Upper lobe of left lung (tissue), 6 donors: ENCODE data around the gene MGLL. TPM values are rescaled to one million over a fixed set of nuclear protein-coding genes. Genes with fewer than 3 reads are reported as not detected.

ENCODE experiments used
- ATAC-seq, 2 donors: fragments of 200-7000 bp; cut with Tn5 transposase; one replicate each; pipeline ENCODE4 v1.9.1; 2022; ENCODE audit warnings: mild to moderate bottlenecking in 2 of 2, moderate library complexity in 2 of 2; ENCODE audit not compliant: low FRiP score in 2 of 2
- DNase-seq, 2 donors: peaks; one replicate each; pipeline ENCODE4 v3.0.0-alpha.2; 2019 to 2020
- H3K27ac ChIP-seq, 4 donors: fragments of 200-600 bp; sonication (generic); one replicate each; pipeline ENCODE4 v1.5.1; 2016 to 2019
- H3K27me3 ChIP-seq, 4 donors: fragments of 200-600 bp; sonication (generic); one replicate each; pipeline ENCODE4 v1.5.1; 2017 to 2019
- H3K36me3 ChIP-seq, 4 donors: fragments of 200-600 bp; sonication (generic); one replicate each; pipeline ENCODE4 v1.5.1; 2016 to 2019
- H3K4me1 ChIP-seq, 4 donors: fragments of 200-600 bp; sonication (generic); one replicate each; pipeline ENCODE4 v1.5.1; 2018 to 2019
- H3K4me3 ChIP-seq, 4 donors: fragments of 200-600 bp; sonication (generic); one replicate each; pipeline ENCODE4 v1.5.1; 2017 to 2019; ENCODE audit warnings: mild to moderate bottlenecking in 2 of 4, moderate library complexity in 1 of 4
- H3K9me3 ChIP-seq, 4 donors: fragments of 200-600 bp; sonication (generic); one replicate each; pipeline ENCODE4 v1.5.1; 2018 to 2019
- EP300 ChIP-seq, 4 donors: sonication (generic); formaldehyde crosslinking; IDR thresholded peaks; one replicate each; pipeline ENCODE4 v1.5.1; 2017; ENCODE audit warnings: antibody characterized with exemption in 4 of 4, control low read depth in 2 of 4
- POLR2A ChIP-seq, 4 donors: fragments of 450-650 bp; IDR thresholded peaks; one replicate each; pipeline ENCODE4 v1.5.1; 2016 to 2017; ENCODE audit warnings: antibody characterized with exemption in 4 of 4, mild to moderate bottlenecking in 2 of 4
- POLR2AphosphoS5 ChIP-seq, 2 donors: sonication (generic); formaldehyde crosslinking; IDR thresholded peaks; one replicate each; pipeline ENCODE4 v1.5.1; 2017; ENCODE audit warnings: antibody characterized with exemption in 2 of 2
- WGBS, 2 donors: methylation state at CpG; one replicate each; pipeline ENCODE4 v1.1.5; 2017 to 2018; 5-methylcytosine and 5-hydroxymethylcytosine counted together
- total RNA-seq, 6 donors: library from RNA; depleted of rRNA in 4 of 6; stranded (reverse); fragments of >200 nt in 4 of 6; gene quantifications; one replicate each; pipeline versions ENCODE4 v1.1.0 to v1.2.1, GENCODE V29; 2016 to 2021
- TF ChIP-seq, protein P1 (sequence below), 6 experiments: fragments of 450-650 bp in 4 of 6; fragments of 200-600 bp in 2 of 6; sonication (generic) in 2 of 6; IDR thresholded peaks; one replicate each; pipeline ENCODE4 v1.5.1; 2016 to 2019; ENCODE audit warnings: antibody characterized with exemption in 6 of 6
- donor health status: DM: no; HTN: no; CAD: no; lungs with moderate emphysema.
- donor health status: DM: no; HTN: yes; CAD: no; lungs with severe emphysema.

MGLL gene
- total RNA-seq, 6 donors from 2014 or later: 128 to 253 (median 190) TPM

DNA sequence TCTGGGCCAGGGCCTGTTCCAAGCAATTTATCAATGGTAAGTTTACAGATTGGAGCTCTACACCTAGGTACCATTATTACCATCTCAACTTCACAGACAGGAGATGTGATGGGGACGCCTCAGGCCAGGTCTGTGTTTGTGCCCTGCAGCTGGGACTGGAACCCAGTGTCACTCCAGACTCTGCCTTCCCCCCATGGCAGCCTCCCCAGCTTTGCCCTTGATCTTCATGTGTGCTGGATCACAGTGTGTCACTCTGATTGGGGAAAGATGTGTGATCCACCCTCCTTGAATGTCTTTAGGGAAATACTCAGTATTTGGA is 59.6 kb downstream of the MGLL start:
- Histone ChIP-seq H3K9me3 (no peaks in the 10 kb centered on the region), H3K36me3 (no peaks in the 10 kb centered on the region), H3K27ac (peak overlapping the region in 3 of 4 donors; percentile 80 to 90 (median 82)), H3K27me3 (no peaks in the 10 kb centered on the region), H3K4me1 (peaks cover 34 to 42% (median 36%) of the 10 kb centered on the region in 4 donors), H3K4me3 (no peak overlapping the region)
- TF ChIP-seq, protein P1, sequence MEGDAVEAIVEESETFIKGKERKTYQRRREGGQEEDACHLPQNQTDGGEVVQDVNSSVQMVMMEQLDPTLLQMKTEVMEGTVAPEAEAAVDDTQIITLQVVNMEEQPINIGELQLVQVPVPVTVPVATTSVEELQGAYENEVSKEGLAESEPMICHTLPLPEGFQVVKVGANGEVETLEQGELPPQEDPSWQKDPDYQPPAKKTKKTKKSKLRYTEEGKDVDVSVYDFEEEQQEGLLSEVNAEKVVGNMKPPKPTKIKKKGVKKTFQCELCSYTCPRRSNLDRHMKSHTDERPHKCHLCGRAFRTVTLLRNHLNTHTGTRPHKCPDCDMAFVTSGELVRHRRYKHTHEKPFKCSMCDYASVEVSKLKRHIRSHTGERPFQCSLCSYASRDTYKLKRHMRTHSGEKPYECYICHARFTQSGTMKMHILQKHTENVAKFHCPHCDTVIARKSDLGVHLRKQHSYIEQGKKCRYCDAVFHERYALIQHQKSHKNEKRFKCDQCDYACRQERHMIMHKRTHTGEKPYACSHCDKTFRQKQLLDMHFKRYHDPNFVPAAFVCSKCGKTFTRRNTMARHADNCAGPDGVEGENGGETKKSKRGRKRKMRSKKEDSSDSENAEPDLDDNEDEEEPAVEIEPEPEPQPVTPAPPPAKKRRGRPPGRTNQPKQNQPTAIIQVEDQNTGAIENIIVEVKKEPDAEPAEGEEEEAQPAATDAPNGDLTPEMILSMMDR (IDR thresholded peaks at IDR 0.05): no peak
- TF ChIP-seq POLR2AphosphoS5 (IDR thresholded peaks at IDR 0.05) (no peak), EP300 (IDR thresholded peaks at IDR 0.05) (no peak), POLR2A (IDR thresholded peaks at IDR 0.05) (no peak)
- DNase-seq (no peak), ATAC-seq (no peak)
- WGBS, 2 donors: 73% methylated on average over 1 of the region's 1 CpG; no CpG with 5 or more reads in 1 of the 2 donors

GRCh38 chr3:127762077-127762786 is 60.1 kb downstream of the MGLL start:
- TF ChIP-seq EP300 (IDR thresholded peaks at IDR 0.05): peak in 1 of 4 donors; percentile 80
- TF ChIP-seq, protein P1 (IDR thresholded peaks at IDR 0.05): no peak
- peak in 1 of 2 donors; percentile 33 for TF ChIP-seq POLR2AphosphoS5 (IDR thresholded peaks at IDR 0.05)
- TF ChIP-seq POLR2A (IDR thresholded peaks at IDR 0.05): peak in 1 of 4 donors; percentile 17
- Histone ChIP-seq H3K9me3 (no peaks in the 10 kb centered on the region), H3K27me3 (no peaks in the 10 kb centered on the region), H3K27ac (peak overlapping the region; percentile 77 to 90 (median 81)), H3K36me3 (no peaks in the 10 kb centered on the region), H3K4me3 (peak overlapping the region in 3 of 4 donors; percentile 14 to 38 (median 34)), H3K4me1 (peaks cover 34 to 42% (median 36%) of the 10 kb centered on the region in 4 donors)
- WGBS, 2 donors: 17 to 20% methylated on average over 15 of the region's 15 CpGs
- peak; percentile 41 to 84 for ATAC-seq
- DNase-seq: peak in 1 of 2 donors; percentile 86

DNA sequence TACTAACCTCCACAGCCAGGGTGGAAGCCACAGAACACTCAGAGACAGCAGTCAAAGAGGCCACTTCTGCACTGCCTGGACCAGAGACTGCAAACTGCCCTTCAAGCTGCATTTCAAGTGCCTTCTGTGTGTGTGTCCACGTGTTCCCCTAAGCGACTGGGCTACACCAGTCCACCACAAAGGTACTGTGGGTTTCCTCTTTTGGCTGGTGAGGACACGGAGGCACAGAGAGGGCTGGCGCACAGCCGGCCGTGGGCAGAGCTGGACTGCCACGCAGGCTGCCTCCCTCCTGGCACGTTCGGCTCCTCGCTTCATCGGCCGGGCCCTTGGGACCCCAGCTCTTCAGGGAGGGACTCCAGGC is 60.9 kb downstream of the MGLL start:
- peaks cover 34 to 42% (median 36%) of the 10 kb centered on the region in 4 donors for H3K4me1 ChIP-seq
- 50% methylated on average over 12 of the region's 12 CpGs; no CpG with 5 or more reads in 1 of the 2 donors for WGBS, 2 donors
- H3K27me3 ChIP-seq: no peaks in the 10 kb centered on the region
- DNase-seq (peak; percentile 86 to 92), ATAC-seq (peak; percentile 70 to 91)
- peak overlapping the region; percentile 77 to 90 (median 81) for H3K27ac ChIP-seq
- TF ChIP-seq POLR2A (IDR thresholded peaks at IDR 0.05) (peak in 2 of 4 donors; percentile 15 to 66), POLR2AphosphoS5 (IDR thresholded peaks at IDR 0.05) (peak in 1 of 2 donors; percentile 64), EP300 (IDR thresholded peaks at IDR 0.05) (no peak)
- TF ChIP-seq, protein P1 (IDR thresholded peaks at IDR 0.05): peak; percentile 24 to 77 (median 52)
- peak overlapping the region in 3 of 4 donors; percentile 14 to 38 (median 34) for H3K4me3 ChIP-seq
- no peaks in the 10 kb centered on the region for H3K9me3 ChIP-seq
- no peaks in the 10 kb centered on the region for H3K36me3 ChIP-seq

DNA sequence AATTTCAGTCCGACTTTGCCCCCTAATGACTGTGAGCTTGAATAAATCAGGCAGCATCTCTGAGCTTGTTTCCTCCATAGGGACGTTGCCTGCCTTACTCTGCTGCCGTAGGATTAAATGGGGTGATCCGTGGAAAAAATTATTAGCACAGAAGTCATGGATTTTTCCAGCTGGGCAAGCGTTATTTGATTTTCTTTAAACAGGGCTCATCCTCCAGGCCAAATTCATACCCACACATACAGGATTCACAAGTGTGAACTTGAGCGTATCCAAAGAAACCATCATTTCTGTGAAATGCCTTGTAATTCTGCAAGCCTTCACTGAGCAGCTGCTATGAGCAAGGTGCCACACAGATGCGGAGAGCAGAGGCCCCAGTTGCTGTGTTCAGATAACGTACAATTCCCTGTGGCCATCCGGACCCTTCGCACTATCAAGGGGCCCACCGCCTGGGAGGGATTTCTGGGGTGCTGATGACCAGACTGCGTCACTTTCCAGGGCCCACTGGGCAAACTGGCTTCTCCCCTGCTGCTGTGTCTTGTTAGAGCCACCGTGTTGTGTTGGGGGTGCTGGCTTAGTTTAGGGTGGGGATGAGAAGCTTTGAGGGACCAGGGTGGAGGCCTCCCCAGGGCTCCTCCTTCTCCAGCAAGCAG is 61.4 kb downstream of the MGLL start:
- no peaks in the 10 kb centered on the region for H3K27me3 ChIP-seq
- H3K4me3 ChIP-seq: peak overlapping the region in 1 of 4 donors; percentile 34
- DNase-seq (no peak), ATAC-seq (no peak)
- H3K9me3 ChIP-seq: no peaks in the 10 kb centered on the region
- H3K36me3 ChIP-seq: no peaks in the 10 kb centered on the region
- H3K27ac ChIP-seq: peak overlapping the region; percentile 77 to 90 (median 81)
- WGBS, 2 donors: 84% methylated on average over 7 to 11 of the region's 13 CpGs
- H3K4me1 ChIP-seq: peaks cover 34 to 42% (median 36%) of the 10 kb centered on the region in 4 donors
- TF ChIP-seq, protein P1 (IDR thresholded peaks at IDR 0.05): no peak
- TF ChIP-seq POLR2AphosphoS5 (IDR thresholded peaks at IDR 0.05) (no peak), EP300 (IDR thresholded peaks at IDR 0.05) (no peak), POLR2A (IDR thresholded peaks at IDR 0.05) (no peak)
